ENCODE results near the gene RNF130. TPM values are rescaled to one million over a fixed set of nuclear protein-coding genes. Genes with fewer than 3 reads are reported as not detected.

The RNF130 gene
- total RNA-seq, 1 donor from 2014 or later, result 43.4 TPM

DNA sequence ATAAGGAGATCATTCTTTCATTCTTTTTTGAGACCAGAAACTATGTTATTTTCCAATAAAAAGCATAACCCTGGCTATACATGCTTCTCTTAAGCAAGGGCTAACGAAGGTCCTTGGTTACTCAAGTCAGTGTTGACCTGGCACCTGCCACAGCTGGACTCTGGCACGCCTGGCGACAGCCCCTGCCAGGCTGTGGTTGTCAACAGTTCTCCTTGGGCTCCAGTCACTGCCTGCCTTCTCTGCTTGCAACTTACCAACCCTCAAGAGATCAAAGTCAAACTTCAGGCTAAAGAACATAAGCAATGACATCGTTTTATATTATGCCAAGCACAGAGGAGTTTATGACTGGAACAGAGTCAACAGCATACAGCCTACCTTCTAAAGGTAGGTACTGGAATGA, 102.4 kb downstream of the RNF130 start:
- Mint-ChIP-seq H3K36me3 (ENCODE audit: low read depth) (peaks cover 26% of the 10 kb centered on the region), H3K27ac (ENCODE audit: unreplicated experiment) (no peak overlapping the region), H3K4me1 (ENCODE audit: low read depth) (peaks cover 31% of the 10 kb centered on the region), H3K27me3 (ENCODE audit: low read depth) (no peaks in the 10 kb centered on the region), H3K4me3 (ENCODE audit: unreplicated experiment) (no peak overlapping the region), H3K9me3 (ENCODE audit: low read depth) (no peaks in the 10 kb centered on the region)
- DNase-seq (ENCODE audit: low spot score), result no peak
- TF ChIP-seq, protein P1, sequence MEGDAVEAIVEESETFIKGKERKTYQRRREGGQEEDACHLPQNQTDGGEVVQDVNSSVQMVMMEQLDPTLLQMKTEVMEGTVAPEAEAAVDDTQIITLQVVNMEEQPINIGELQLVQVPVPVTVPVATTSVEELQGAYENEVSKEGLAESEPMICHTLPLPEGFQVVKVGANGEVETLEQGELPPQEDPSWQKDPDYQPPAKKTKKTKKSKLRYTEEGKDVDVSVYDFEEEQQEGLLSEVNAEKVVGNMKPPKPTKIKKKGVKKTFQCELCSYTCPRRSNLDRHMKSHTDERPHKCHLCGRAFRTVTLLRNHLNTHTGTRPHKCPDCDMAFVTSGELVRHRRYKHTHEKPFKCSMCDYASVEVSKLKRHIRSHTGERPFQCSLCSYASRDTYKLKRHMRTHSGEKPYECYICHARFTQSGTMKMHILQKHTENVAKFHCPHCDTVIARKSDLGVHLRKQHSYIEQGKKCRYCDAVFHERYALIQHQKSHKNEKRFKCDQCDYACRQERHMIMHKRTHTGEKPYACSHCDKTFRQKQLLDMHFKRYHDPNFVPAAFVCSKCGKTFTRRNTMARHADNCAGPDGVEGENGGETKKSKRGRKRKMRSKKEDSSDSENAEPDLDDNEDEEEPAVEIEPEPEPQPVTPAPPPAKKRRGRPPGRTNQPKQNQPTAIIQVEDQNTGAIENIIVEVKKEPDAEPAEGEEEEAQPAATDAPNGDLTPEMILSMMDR (IDR thresholded peaks at IDR 0.05), result no peak

DNA sequence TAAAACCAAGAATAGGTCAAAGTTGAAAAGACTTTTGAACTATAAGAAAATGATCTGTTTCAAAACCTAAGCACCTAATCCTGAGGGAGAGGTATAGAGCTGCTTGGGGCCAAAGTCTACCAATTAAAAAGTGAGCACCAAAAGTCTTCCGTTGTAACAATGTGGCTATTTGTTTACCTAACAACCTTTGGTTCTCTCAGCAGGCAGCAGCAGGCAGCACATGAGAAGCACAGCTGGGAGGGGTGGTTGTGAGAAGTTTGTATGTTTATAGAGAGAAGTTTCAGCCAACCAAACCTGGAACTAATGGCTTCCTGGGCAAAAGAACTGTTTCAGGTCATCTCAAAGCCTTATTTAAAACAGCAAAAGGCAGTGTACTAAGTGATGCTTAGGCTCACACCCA, 104.1 kb downstream of the RNF130 start:
- Mint-ChIP-seq H3K27ac (ENCODE audit: unreplicated experiment) (peak overlapping the region; percentile 43), H3K9me3 (ENCODE audit: low read depth) (no peaks in the 10 kb centered on the region), H3K36me3 (ENCODE audit: low read depth) (peaks cover 41% of the 10 kb centered on the region), H3K27me3 (ENCODE audit: low read depth) (no peaks in the 10 kb centered on the region), H3K4me3 (ENCODE audit: unreplicated experiment) (no peak overlapping the region), H3K4me1 (ENCODE audit: low read depth) (peaks cover 26% of the 10 kb centered on the region)
- DNase-seq (ENCODE audit: low spot score), result no peak
- TF ChIP-seq, protein P1 (IDR thresholded peaks at IDR 0.05), result no peak

DNA sequence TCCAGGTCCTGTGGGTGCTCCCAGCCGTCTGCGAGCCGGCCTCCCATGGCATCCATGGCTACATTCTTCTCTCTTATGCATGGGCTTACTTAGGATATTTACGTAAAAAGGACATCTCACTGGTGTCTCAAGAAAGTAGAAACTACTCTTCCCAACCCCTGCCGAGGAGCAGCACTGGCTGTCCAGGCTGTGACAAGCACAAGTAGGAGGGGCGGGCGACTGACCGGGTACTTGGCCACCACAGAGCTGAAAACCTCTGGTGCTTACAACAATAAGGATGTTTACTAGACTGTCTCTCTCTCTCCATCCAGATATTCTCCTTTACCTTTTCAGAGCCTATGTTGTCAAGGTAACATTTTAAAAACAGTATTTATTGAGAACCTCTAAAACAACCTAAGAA, 107.5 kb downstream of the RNF130 start:
- Mint-ChIP-seq H3K4me1 (ENCODE audit: low read depth) (peaks cover 4% of the 10 kb centered on the region), H3K36me3 (ENCODE audit: low read depth) (peaks cover 44% of the 10 kb centered on the region), H3K9me3 (ENCODE audit: low read depth) (no peaks in the 10 kb centered on the region), H3K4me3 (ENCODE audit: unreplicated experiment) (no peak overlapping the region), H3K27me3 (ENCODE audit: low read depth) (no peaks in the 10 kb centered on the region), H3K27ac (ENCODE audit: unreplicated experiment) (no peak overlapping the region)
- TF ChIP-seq, protein P1 (IDR thresholded peaks at IDR 0.05), result no peak
- DNase-seq (ENCODE audit: low spot score), result no peak

DNA sequence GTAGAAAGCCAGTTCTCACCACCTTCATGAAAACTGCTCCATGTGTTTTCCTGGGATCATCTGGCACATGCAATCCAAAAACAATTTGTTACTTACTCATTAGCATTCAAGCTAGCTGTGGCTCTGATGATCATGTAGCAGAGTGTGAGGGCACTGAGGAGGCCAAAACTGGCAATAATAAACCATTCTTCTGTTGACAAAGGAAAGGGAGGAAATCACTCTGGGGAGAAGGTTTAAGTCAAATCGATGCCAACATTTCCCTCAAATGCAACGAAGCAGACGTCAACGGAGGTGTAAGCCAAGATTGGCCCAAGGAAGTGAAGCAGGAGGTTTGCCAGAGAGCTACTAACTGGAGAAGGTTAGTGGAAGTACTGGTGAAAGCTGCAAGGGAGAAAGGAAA, 108.2 kb downstream of the RNF130 start:
- no peak for DNase-seq (ENCODE audit: low spot score)
- Mint-ChIP-seq H3K9me3 (ENCODE audit: low read depth) (no peaks in the 10 kb centered on the region), H3K4me1 (ENCODE audit: low read depth) (peaks cover 4% of the 10 kb centered on the region), H3K4me3 (ENCODE audit: unreplicated experiment) (no peak overlapping the region), H3K27me3 (ENCODE audit: low read depth) (no peaks in the 10 kb centered on the region), H3K27ac (ENCODE audit: unreplicated experiment) (no peak overlapping the region), H3K36me3 (ENCODE audit: low read depth) (peaks cover 39% of the 10 kb centered on the region)
- TF ChIP-seq, protein P1 (IDR thresholded peaks at IDR 0.05), result no peak

DNA sequence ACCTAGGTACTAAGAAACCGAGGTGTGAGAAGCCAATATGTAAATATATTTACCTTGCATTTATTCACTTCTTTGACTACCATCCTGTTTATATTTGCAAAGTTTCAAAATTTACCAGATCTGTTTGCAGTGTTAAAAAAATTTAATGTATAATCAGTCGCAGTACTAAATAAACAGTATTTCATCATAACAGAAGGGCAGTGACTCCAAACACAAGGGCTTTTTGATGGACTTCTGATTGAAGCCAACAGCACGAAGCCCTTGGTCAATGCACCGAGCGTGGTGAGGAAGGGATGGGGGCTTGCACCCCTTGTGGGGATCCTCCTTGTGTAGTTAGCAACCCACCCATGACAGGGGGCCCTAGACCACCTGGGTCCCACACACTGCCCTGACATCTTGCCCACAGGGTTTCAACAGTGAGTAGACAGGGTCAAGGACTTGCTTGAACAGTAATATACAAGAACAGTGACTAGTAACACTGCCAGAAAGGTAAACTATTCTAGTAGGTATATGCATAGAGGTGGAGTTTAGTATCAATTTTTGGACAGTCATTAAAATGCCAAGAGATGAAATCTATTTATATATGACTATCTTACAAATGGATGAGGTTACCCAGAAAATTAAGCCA, 111.2 kb downstream of the RNF130 start:
- Mint-ChIP-seq H3K4me3 (ENCODE audit: unreplicated experiment) (no peak overlapping the region), H3K9me3 (ENCODE audit: low read depth) (no peaks in the 10 kb centered on the region), H3K4me1 (ENCODE audit: low read depth) (no peaks in the 10 kb centered on the region), H3K27ac (ENCODE audit: unreplicated experiment) (no peak overlapping the region), H3K27me3 (ENCODE audit: low read depth) (no peaks in the 10 kb centered on the region), H3K36me3 (ENCODE audit: low read depth) (peaks cover 22% of the 10 kb centered on the region)
- no peak for DNase-seq (ENCODE audit: low spot score)
- TF ChIP-seq, protein P1 (IDR thresholded peaks at IDR 0.05), result no peak

Measured in chondrocyte (in vitro differentiated cells).